Measurements from ENCODE around the gene LRFN2. TPM values are rescaled to one million over a fixed set of nuclear protein-coding genes. Genes with fewer than 3 reads are reported as not detected.
A peak's percentile ranks its signal among the peaks of the same experiment; 100 is the strongest.

The LRFN2 gene
- total RNA-seq, 1 donor from 2014 or later: not detected

DNA sequence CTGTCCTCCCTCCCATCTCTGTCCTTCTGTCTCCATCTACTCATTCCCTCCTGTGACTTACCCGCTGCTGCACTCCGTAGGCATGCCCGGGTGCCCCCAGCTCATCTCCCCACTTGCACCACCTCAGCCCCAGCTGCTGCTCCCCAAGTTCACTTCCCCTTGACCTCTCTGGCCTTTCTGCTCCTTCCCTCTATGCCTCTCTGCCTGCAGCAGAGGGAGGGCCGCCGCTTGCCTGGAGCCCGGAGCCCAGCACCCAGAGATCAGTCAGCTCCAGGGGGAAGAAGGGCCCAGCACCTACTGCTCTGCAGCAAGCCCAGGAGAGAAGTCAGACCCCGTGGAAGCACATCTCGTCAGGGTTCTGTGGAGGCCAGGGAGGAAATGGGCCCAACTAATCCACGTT is 97.4 kb downstream of the LRFN2 start:
- ATAC-seq (no peak), DNase-seq (no peak)
- intact Hi-C loops (cut with micrococcal nuclease): no loop called here

DNA sequence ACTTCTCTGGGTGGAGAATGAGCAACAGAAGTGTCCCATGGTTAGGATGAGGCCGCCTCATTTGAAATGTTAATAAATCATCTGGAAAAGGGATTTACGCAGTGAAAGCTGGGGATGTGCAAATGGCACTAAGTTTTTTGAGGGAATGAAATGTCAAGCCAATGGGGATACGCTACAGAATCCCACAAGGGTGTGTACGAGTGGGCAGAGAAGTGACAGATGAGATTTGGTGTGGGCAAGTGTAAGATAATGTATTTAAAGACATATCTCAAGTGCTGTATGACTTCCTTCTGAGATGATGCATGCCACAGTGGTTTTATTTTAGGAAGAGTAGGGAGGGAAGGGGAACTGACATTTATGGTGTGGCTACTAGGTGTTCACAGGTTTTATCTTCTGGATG is 100.6 kb downstream of the LRFN2 start:
- DNase-seq: no peak
- intact Hi-C loops (cut with micrococcal nuclease): no loop called here
- ATAC-seq: no peak

DNA sequence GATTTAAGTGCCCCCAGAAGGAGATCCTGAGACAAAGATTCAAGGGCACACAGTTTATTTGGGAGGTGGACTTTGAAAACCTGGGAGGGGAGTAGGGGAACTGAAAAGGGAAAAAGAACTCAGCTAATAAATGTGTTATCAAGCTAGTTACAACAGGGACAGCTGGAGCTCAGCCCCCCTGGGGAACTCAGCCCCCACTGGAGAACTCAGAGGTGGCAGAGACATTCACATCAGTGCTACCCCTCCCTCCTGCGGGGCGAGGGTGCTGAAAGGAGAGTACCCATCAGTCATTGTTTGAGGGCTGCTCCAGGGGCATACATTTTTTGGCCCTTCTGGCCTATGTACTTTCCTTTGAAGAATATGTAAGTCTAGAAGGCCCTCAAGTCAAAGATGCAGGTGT is 101.4 kb downstream of the LRFN2 start:
- DNase-seq: no peak
- intact Hi-C loops (cut with micrococcal nuclease): no loop called here
- ATAC-seq: no peak

DNA sequence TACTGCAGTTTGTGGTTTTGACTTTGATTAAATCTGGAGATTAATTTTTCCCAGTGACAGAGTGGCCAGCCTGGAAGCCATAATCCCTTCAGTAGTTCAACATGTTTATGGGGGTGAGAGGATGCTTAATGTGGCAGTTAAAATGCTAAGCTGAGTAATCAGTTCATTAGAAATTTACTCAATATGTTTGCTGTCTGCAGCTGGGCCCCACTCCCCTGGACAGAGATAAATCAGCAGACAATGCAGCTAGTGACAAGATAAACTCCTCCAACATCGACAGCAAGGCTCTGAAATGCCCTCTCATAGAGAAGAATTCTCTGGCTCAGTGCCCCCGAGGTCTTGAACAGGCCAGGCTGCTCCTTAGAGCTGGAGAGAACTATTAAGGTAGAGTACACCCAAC is 101.9 kb downstream of the LRFN2 start:
- intact Hi-C loops (cut with micrococcal nuclease): no loop called here
- no peak for DNase-seq
- ATAC-seq: no peak

- intact Hi-C loops (cut with micrococcal nuclease): no loop called here
- DNase-seq: no peak
- no peak for ATAC-seq
Observed at GRCh38 chr6:40484066-40484465, 103.1 kb downstream of the LRFN2 start.

GRCh38 chr6:40482532-40482931 is 104.6 kb downstream of the LRFN2 start:
- intact Hi-C loops (cut with micrococcal nuclease): no loop called here
- no peak for DNase-seq
- no peak for ATAC-seq

GRCh38 chr6:40480678-40481077 is 106.5 kb downstream of the LRFN2 start:
- intact Hi-C loops (cut with micrococcal nuclease): no loop called here
- ATAC-seq (no peak), DNase-seq (no peak)

- ATAC-seq (no peak), DNase-seq (no peak)
- intact Hi-C loops (cut with micrococcal nuclease): no loop called here
Observed at GRCh38 chr6:40479706-40480105, 107.5 kb downstream of the LRFN2 start.

DNA sequence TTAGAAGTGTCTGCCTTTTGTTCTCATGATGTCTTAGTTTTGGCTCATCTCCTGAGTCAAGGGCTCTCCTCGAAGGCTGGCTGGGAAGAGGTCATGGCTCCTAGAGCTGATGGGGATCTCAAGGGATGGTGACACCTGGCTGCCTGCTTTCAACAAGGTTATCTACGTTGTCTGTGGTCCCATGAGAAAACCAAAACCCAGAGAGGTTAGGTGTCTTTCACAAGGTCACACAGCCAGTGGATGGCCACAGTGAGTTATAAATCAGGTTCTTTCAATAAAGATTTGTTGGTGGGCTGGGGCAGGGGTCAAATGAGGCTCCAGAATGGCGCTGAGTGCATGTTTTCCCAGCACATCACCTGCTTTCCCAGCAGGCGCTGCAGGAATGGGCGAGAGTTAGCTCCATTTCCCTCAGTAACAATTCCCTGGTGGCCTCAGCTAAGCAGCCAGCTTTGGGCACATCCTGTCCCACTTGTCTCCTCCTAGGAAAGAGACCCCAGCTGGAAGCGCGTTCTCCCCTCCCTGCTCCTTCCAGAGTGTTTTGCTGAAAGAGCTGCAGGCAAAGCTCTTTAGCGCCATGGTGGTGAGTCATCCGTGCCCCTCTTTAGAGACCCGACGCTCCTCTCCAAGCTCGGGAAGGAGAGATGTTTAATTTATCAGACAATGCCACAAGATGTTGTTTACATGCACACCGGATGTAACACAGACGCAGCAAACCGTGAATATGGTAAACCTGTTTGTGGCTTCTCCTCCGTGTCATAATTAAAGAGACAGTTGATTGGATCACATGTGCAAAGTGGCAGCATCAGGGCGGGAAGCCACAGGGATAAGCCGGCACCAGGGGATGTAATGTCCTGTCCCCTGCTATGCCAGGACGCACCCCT is 109.7 kb downstream of the LRFN2 start:
- no peak for ATAC-seq
- no peak for DNase-seq
- intact Hi-C loops (cut with micrococcal nuclease): no loop called here

DNA sequence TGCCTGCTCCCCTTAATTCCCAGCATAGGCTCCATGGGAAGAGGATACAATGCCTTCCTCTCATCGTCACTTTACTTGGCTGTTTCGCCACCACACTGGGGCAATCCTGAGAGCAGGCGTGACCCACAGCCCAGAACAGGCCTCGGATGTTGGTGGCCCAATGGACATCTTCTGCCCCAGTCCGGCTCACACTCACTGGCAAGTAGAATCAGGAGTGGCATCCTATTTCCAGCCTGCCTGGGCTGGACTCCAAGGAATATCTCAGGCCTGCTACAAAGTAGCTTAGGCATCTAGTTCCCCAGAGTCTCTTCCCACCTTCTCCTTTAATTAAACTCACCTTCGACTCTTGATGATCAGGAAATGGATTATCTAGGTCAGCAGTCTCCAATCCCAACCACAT is 110.5 kb downstream of the LRFN2 start:
- ATAC-seq (peak; percentile 80), DNase-seq (peak; percentile 35)
- intact Hi-C loops (cut with micrococcal nuclease): no loop called here

- intact Hi-C loops (cut with micrococcal nuclease): no loop called here
- no peak for DNase-seq
- no peak for ATAC-seq
Observed at GRCh38 chr6:40474937-40475336, 112.2 kb downstream of the LRFN2 start.

GRCh38 chr6:40473026-40473425 is 114.1 kb downstream of the LRFN2 start:
- no peak for ATAC-seq
- DNase-seq: no peak
- intact Hi-C loops (cut with micrococcal nuclease): no loop called here

GRCh38 chr6:40472353-40472752 is 114.8 kb downstream of the LRFN2 start:
- ATAC-seq: no peak
- DNase-seq: no peak
- intact Hi-C loops (cut with micrococcal nuclease): no loop called here

- ATAC-seq (no peak), DNase-seq (no peak)
Observed at GRCh38 chr6:40471243-40471642, 115.9 kb downstream of the LRFN2 start.

GRCh38 chr6:40469323-40469722 is 117.8 kb downstream of the LRFN2 start:
- no peak for ATAC-seq
- intact Hi-C loops (cut with micrococcal nuclease): no loop called here
- DNase-seq: no peak

More at GRCh38 chr6:40471243-40471642, 115.9 kb downstream of the LRFN2 start:
- intact Hi-C loops (cut with micrococcal nuclease): no loop called here

DNA sequence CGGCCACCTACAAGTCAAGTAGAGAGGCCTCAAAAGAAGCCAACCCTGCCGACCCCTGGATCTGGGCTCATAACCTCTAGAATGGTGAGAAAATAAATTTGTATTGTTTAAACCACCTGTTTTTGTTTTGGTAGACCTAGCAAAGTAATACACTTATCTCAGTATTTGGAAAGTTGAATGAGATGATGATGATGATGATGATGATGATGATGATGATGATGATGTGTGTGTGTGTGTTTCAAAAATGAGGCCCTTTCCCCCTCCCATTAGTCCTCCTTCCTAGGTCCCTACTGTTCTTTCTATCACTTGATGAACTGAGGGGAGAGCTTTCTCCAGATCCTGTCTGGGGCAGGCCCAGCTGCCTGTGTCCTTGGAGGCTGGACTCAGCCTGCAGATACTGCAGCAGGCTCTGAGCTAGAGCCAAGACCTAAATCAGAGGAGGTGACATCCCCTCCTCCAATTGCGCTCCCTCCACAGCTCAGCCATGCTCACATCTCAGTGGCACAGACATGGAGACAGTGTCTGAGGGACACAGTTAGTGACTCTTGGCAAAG is 120.1 kb downstream of the LRFN2 start:
- intact Hi-C loops (cut with micrococcal nuclease): no loop called here
- ATAC-seq (no peak), DNase-seq (no peak)

DNA sequence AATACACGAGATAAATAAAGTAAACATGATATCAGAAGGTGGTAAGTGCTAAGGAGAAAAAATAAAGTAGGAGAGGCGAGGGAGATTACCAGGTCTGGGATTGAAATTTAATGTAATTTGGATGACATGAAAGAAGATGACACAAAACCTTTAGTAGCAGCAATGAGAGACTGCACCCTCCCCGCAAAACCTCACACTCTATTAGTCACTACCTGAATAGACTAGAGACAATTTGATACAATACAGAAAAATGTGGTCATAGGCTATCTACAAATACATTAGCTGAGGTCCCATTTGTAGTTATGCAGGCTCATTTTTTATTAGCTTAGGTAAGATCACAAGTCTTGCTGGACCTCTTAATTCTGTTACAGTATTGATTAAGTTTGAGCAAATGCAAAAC is 125.5 kb downstream of the LRFN2 start:
- DNase-seq (no peak), ATAC-seq (no peak)
- intact Hi-C loops (cut with micrococcal nuclease): no loop called here

- DNase-seq (no peak), ATAC-seq (no peak)
- intact Hi-C loops (cut with micrococcal nuclease): no loop called here
Observed at GRCh38 chr6:40460380-40460779, 126.8 kb downstream of the LRFN2 start.

- ATAC-seq (no peak), DNase-seq (no peak)
- intact Hi-C loops (cut with micrococcal nuclease): no loop called here
Observed at GRCh38 chr6:40457261-40457660, 129.9 kb downstream of the LRFN2 start.

DNA sequence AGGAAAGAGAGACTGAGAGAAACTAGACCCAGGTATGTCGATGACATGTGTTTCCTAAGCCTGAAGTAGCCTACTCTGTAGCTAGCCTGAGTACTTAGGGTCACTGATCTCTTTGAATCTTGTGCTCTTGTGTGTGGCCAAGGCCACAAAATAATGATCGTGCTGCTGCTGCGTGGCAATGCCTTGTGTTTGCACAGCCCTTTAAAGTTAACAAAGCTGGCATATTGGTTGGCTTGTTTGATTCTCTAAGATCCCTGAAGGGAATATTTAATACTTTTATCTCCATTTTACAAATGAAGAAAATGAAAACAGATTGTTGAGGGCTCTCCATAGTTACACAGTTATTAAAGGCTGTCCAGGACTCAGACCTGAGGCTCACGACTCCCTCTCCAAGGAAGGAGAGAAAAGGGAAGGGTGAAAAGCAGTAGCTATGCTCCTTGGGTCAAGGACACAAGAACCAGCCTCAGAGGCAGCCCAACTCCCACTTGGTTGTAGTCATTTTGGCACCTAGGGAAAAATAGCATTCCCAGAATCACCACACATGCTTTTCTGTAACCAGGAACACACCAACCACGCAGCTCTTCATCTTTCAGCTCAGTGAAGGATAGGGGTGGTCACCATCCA is 130.7 kb downstream of the LRFN2 start:
- no peak for DNase-seq
- ATAC-seq: no peak
- intact Hi-C loops (cut with micrococcal nuclease): no loop called here

All from left ventricle myocardium superior (tissue), 1 donor.